Measurements from ENCODE around the gene PDE8A.

PDE8A gene

GRCh38 chr15:85029221-85029620, 47.6 kb downstream of the PDE8A start:
- DNase-seq (ENCODE audit: low read depth in 1 of 2, low spot score in 1 of 2) = no peak

- DNase-seq (ENCODE audit: low read depth in 1 of 2, low spot score in 1 of 2) = no peak
Measured at GRCh38 chr15:85030301-85030929, 48.8 kb downstream of the PDE8A start.

GRCh38 chr15:85031086-85031943, 49.7 kb downstream of the PDE8A start:
- DNase-seq (ENCODE audit: low read depth in 1 of 2, low spot score in 1 of 2) = no peak

- DNase-seq (ENCODE audit: low read depth in 1 of 2, low spot score in 1 of 2) = no peak
Measured at GRCh38 chr15:85031944-85032558, 50.4 kb downstream of the PDE8A start.

GRCh38 chr15:85033148-85033547, 51.5 kb downstream of the PDE8A start:
- DNase-seq (ENCODE audit: low read depth in 1 of 2, low spot score in 1 of 2) = no peak

- no peak for DNase-seq (ENCODE audit: low read depth in 1 of 2, low spot score in 1 of 2)
Measured at GRCh38 chr15:85034276-85034675, 52.6 kb downstream of the PDE8A start.

GRCh38 chr15:85035980-85036379, 54.3 kb downstream of the PDE8A start:
- no peak for DNase-seq (ENCODE audit: low read depth in 1 of 2, low spot score in 1 of 2)

GRCh38 chr15:85036716-85037115, 55.1 kb downstream of the PDE8A start:
- no peak for DNase-seq (ENCODE audit: low read depth in 1 of 2, low spot score in 1 of 2)

- no peak for DNase-seq (ENCODE audit: low read depth in 1 of 2, low spot score in 1 of 2)
Measured at GRCh38 chr15:85037641-85038040, 56.0 kb downstream of the PDE8A start.

GRCh38 chr15:85041230-85041629, 59.6 kb downstream of the PDE8A start:
- no peak for DNase-seq (ENCODE audit: low read depth in 1 of 2, low spot score in 1 of 2)

GRCh38 chr15:85044251-85044853, 62.7 kb downstream of the PDE8A start:
- DNase-seq (ENCODE audit: low read depth in 1 of 2, low spot score in 1 of 2) = peak in 1 of 2 donors; percentile 7

GRCh38 chr15:85044894-85045293, 63.2 kb downstream of the PDE8A start:
- DNase-seq (ENCODE audit: low read depth in 1 of 2, low spot score in 1 of 2) = no peak

GRCh38 chr15:85045615-85046014, 64.0 kb downstream of the PDE8A start:
- no peak for DNase-seq (ENCODE audit: low read depth in 1 of 2, low spot score in 1 of 2)

- no peak for DNase-seq (ENCODE audit: low read depth in 1 of 2, low spot score in 1 of 2)
Measured at GRCh38 chr15:85047271-85047948, 65.8 kb downstream of the PDE8A start.

- DNase-seq (ENCODE audit: low read depth in 1 of 2, low spot score in 1 of 2) = no peak
Measured at GRCh38 chr15:85048430-85048829, 66.8 kb downstream of the PDE8A start.

- no peak for DNase-seq (ENCODE audit: low read depth in 1 of 2, low spot score in 1 of 2)
Measured at GRCh38 chr15:85049805-85050204, 68.1 kb downstream of the PDE8A start.

- no peak for DNase-seq (ENCODE audit: low read depth in 1 of 2, low spot score in 1 of 2)
Measured at GRCh38 chr15:85059734-85060133, 78.1 kb downstream of the PDE8A start.

- DNase-seq (ENCODE audit: low read depth in 1 of 2, low spot score in 1 of 2) = no peak
Measured at GRCh38 chr15:85062560-85062959, 80.9 kb downstream of the PDE8A start.

- DNase-seq (ENCODE audit: low read depth in 1 of 2, low spot score in 1 of 2) = no peak
Measured at GRCh38 chr15:85063088-85063487, 81.4 kb downstream of the PDE8A start.

GRCh38 chr15:85063522-85064079, 81.9 kb downstream of the PDE8A start:
- DNase-seq (ENCODE audit: low read depth in 1 of 2, low spot score in 1 of 2) = no peak

- no peak for DNase-seq (ENCODE audit: low read depth in 1 of 2, low spot score in 1 of 2)
Measured at GRCh38 chr15:85064710-85065109, 83.1 kb downstream of the PDE8A start.

All from stimulated activated CD4-positive, alpha-beta T cell treated with anti-CD3 and anti-CD28 coated beads, Interleukin-15, amount 100 ng/mL, for 1 hour (primary cell).